GM21723 (cell line): ENCODE data around the gene EVC2.

Experiments
- ATAC-seq: cut with Tn5 transposase; IDR thresholded peaks from one replicate; pipeline ENCODE4 v1.9.1; 2021; ENCODE audit warnings: mild to moderate bottlenecking, moderate library complexity; ENCODE audit not compliant: unreplicated experiment

EVC2 gene, protein sequence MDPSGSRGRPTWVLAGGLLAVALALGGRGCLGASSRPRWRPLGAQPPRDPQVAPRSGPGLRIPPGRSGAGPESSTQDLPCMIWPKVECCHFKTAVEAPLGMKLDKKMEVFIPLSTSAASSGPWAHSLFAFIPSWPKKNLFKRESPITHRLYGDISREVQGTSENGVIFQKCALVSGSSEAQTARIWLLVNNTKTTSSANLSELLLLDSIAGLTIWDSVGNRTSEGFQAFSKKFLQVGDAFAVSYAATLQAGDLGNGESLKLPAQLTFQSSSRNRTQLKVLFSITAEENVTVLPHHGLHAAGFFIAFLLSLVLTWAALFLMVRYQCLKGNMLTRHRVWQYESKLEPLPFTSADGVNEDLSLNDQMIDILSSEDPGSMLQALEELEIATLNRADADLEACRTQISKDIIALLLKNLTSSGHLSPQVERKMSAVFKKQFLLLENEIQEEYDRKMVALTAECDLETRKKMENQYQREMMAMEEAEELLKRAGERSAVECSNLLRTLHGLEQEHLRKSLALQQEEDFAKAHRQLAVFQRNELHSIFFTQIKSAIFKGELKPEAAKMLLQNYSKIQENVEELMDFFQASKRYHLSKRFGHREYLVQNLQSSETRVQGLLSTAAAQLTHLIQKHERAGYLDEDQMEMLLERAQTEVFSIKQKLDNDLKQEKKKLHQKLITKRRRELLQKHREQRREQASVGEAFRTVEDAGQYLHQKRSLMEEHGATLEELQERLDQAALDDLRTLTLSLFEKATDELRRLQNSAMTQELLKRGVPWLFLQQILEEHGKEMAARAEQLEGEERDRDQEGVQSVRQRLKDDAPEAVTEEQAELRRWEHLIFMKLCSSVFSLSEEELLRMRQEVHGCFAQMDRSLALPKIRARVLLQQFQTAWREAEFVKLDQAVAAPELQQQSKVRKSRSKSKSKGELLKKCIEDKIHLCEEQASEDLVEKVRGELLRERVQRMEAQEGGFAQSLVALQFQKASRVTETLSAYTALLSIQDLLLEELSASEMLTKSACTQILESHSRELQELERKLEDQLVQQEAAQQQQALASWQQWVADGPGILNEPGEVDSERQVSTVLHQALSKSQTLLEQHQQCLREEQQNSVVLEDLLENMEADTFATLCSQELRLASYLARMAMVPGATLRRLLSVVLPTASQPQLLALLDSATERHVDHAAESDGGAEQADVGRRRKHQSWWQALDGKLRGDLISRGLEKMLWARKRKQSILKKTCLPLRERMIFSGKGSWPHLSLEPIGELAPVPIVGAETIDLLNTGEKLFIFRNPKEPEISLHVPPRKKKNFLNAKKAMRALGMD

DNA sequence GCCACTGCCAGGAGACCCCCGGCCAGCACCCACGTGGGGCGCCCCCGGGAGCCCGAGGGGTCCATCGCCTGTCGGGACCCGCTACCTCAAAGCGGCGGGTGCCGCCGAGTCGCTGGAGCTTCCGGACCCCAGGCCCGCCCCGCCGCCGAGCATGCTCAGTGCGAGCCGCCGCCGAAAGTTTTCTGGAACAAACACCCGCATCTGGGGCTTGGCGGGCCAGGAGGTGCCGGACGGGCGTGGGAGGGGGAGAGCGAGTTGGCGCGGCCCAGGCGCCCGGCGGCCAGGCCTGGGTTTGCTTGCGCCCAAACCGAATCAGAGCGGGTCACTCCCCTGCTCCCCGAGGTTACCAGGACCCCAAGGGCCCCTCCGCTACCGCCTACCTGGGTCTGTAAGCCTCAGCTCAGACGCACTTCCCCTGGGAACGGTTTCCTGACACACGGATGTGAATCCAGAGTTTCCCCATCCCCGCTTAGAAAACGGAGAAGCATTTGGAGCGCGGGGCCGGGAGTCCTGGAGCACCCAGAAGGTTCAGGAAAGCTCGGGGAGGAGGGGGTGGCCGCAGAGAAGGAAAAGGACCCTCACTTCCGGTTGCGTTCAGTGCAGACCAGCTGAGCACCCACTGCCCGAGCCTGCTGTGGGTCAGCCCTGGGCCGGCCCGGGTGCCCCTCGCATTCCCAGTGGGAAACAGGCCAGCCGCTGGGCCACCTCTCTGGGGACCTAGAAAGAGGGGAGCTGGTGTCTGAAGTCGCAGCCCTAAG is at the start of gene EVC2:
TSS of gene EVC2 (minus strand) at position 111 of the 758 bp plus-strand sequence. CDS start at position 65, 46 bp downstream.
- no peak for ATAC-seq

DNA sequence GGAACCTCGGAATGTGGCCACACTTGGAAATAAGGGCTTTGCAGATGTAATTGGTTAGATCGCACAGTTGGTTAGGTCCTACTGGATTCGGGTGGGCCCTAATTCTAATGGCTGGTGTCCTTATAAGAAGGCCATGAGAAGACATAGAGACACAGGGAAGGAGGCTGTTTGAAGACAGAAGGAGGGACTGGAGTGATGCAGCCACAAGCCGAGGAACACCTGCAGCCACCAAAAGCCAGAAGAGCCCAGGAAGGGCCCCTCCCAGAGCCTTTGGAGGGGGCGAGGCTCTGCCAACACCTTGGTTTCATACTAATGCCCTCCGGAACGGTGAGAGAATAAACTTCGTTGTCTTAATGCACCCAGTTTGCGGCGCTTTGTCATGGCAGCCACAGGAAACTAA is 49.6 kb upstream of the EVC2 start:
- no peak for ATAC-seq

DNA sequence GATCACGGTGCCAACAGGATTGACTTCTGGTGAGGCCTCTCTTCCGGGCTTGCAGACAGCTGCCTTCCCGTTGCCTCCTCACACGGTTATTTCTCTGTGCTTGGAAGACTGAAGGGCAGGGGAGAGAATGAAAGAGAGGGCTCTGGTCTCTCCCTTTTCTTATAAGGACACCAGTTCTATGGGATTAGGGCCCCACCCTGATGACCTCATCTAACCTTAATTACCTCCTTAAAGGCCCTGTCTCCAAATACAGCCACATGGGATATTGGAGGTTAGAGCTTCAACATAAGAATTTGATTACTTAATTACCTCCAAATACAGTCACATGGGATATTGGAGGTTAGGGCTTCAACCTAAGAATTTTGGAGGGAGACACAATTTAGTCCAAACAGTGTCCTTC is 49.2 kb upstream of the EVC2 start:
- ATAC-seq = no peak

DNA sequence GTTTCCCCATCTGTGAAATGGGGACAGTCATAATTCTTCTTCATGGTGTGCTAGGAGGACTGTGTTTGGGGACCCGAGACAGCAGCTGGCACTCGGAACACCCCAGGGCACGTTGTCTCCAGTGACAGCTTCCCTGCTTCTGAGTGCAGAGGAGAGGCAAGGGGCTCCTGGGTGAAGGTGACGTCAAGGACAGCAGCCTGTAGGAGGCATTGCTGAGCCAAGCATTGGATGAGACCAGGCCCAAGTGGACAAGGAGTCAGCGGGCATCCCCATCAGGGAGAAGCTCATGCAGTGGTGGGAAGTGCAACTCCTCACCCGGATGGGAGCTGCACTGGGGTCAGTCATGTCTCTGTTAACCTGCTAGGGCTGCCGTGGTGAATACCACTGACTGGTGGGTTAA is 48.7 kb upstream of the EVC2 start:
- no peak for ATAC-seq

DNA sequence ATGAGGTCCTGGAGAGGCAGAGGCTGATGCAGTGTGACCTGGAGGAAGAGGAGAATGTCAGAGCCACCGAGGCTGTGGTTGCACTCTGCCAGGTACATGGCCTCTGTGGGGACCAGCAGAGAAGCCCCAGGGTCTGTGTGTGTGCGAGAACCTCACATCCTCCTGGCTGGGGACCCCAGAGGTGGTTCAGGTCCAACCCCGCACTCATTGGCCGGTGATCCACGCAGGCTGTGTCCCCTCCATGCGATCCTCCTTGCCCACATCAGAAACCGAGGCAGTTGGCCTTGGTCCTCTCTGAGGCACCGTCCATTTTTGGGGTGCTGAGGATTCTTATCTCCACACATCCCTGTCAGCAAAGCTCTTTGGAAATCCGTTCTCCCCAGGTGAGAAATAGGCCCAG is 47.9 kb upstream of the EVC2 start:
- ATAC-seq = no peak

DNA sequence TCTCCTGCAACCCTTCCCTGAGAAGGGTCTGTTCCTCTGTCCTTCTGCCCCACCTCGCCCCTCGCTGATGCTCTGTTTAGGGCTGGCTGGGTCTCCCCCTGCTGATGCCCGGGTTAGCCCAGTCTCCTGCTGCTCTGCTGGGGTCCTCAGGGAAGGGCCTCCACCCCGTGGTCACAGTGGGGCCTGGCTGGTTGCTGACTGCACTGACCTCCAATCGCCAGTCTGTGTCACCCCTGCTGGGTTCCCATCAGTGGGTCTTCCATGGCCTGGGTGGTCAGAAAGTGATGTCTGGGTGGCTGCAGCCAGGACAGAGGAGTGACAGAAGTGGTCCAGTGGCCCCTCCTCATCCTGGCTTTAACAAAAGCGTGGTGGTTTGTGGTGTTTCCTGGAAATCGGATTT is 47.3 kb upstream of the EVC2 start:
- no peak for ATAC-seq

DNA sequence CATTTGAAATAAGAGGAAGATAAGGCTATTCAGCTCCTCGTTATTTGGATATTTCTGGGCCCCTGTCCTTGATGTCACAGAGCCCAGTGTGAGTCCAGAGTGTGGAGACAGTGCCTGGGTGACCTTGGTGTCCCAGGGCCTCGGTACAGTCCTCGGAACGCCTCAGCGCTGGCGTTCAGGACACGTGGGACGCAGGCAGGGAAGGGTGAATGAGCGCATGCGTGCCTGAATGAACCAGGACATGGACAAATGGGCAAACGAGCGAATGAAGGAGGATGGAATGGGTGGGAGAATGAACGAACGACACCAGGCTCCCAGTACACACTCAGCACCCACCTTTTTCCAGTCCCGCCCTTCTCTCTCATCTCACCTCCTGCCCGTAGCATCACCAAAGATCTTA is 46.8 kb upstream of the EVC2 start:
- no peak for ATAC-seq

DNA sequence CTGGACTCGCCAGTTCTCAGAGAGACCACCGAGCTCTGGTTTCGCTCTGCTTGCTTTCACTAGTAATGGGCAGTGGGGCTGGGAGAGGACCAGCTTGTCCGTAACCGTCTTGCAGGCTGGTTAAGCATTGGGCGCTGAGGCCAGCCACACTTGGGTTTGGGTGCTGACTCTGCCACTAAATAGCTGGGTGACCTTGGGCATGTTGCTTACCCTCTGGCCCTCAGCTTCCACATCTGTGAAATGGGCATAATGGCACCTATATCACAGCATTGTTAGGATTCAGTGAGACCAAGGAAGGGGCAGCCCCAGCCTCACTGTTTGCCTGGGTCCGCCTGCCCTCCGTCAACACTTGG is 46.1 kb upstream of the EVC2 start:
- no peak for ATAC-seq

DNA sequence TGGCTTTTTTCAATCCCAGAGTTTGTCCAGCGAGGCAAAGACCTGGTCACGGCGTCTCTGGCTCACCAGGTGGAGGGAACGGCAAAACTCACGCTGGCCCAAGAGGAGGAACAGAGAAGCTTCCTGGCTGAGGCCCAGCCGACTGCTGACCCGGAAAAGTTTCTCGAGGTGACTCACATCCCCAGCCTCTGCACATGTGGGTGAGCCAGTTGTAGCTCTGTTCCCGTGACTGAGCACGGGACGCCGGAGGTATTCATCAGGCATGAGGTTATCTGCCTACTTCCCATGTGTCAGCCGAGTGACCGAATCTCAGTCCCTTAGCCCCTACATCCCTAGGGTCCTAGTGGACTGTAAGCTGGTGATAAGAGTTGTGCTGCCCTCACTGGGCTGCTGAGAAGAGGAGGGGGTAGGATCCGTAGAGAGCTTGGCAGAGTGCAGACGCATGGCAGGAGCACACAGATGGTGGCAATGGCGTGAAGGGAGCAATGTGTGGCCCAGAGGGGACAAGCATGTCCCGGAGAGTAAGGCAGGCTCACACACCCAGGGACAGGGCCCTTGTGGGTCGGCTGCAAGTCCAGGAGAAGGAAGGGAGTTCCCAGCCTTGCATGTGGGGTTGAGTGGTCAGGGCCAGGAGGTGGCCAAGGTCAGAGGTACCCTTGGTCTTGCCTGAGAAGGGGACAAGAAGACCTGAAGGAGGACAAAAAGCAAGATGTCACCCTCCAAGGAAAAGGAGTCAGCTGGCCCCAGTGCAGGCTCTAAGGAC is 45.6 kb upstream of the EVC2 start:
- no peak for ATAC-seq

DNA sequence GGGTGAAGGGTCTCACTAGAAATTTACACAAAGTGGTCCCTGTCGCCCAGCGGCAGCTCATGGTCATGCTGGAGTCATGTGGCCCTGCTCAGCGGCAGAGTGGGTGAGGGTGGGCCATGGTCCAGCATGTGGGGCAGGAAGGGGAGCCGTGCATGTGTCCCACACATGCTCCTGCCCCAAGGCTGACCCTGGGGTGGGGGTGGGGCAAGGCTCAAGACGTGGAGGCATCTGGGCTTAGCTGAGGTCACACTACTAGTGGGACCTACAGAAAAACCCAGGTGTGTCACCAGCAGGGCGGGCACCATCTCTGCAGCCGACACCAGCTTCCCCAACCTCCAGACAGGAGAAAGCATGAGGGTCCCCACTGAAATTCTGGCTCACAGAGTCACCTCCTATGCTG is 45.0 kb upstream of the EVC2 start:
- ATAC-seq = no peak

DNA sequence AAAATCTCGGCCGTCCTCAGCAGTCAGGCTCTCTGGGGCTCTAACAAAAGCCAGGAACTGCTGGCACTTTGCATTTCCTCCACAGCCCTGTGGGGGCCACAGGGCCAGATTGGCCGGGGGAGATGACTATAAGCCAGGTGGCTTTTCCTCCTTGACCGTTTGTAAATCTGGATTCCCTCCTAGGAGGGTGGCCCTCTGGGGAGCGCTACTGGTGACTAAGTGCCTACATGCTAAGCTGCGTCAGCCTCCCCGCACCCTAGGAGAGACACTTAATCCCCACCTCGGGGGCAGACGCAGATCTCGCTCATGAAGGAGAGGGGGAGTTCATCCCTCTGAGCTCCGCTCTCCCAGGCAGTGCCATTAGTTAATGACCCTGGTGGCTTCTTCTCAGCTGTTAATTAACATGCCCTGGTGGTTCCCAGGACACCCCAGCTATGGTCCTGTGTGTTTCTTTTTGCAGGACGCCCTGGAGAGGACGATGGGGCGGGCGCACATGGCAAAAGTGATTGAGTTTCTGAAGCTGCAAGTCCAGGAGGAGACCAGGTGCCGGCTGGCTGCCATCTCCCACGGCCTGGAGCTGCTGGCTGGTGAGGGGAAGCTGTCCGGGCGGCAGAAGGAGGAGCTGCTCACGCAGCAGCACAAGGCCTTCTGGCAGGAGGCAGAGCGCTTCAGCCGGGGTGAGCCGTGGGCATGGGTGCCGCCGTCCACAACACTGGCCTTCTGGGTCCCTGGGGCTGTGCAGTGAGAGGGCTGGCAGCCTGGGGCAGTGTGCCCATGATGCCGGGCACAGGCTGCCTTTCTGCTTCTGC is 44.2 kb upstream of the EVC2 start:
- ATAC-seq = no peak

DNA sequence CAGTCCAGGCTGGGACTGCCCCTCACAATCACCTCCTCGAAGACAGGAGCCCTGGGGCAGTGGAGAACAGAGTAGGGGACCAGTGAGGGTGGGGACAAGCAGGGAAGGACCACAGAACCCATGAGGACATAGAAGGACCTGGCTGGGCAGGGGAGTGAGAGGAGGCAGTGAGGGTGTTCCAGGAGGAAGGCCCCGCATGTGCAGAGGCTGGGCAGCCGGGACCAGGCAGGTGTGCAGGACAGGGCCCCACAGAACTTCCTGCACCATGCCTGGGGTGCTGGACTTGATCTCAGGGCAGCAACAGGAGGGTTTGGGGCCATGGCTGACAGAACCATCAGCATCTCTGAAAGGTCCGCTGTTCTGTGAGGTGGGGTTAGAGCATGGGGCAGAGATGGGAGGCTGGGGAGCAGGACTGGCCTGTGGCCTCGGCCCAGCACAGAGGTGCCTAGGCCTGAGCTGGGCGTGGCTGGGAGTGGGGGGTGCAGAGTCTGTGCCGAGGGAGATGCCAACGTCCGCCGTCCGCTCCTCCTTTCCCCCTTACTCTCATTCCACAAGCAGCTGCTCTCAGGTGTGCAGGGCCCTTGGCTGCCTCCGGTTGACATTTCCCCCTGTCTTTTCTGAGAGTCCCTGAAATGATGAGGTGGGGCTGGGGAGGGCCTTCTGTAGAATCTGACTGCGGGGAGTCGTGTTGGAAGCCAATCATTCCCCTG is 43.5 kb upstream of the EVC2 start:
- ATAC-seq = no peak

DNA sequence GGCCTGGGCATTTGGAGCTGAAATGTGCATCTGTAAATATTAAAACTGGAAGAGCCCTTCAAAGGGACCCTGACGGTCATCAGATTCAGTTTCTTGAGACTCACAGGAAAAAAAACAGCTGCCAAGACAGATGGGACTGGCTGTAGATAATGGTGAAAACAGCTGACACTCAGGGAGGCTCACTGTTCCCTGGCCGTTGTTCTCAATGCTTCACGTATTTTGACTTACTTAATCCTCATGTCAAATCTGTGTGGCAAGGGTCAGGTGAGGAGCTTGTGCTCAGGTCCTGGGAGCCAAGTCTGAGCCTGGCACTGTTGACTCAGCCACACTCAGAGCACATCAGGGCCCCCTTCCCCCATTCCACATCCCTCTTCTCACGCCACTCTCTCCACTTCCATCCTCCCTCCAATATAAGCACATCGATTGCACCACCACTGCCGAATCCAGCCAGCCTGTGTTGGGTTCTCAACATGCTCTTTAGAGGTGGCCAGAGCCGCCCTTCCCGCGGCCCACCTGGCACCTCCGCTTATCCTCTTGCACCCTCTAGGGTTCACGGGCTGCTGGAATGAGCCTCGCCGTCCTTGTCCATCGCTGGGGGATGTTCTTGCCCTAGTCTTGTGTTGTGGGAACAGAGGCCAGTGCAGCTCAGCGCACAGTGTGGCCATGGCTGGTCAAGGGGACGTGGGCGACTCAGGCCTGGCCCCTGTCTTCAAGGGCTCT is 42.7 kb upstream of the EVC2 start:
- ATAC-seq = no peak

DNA sequence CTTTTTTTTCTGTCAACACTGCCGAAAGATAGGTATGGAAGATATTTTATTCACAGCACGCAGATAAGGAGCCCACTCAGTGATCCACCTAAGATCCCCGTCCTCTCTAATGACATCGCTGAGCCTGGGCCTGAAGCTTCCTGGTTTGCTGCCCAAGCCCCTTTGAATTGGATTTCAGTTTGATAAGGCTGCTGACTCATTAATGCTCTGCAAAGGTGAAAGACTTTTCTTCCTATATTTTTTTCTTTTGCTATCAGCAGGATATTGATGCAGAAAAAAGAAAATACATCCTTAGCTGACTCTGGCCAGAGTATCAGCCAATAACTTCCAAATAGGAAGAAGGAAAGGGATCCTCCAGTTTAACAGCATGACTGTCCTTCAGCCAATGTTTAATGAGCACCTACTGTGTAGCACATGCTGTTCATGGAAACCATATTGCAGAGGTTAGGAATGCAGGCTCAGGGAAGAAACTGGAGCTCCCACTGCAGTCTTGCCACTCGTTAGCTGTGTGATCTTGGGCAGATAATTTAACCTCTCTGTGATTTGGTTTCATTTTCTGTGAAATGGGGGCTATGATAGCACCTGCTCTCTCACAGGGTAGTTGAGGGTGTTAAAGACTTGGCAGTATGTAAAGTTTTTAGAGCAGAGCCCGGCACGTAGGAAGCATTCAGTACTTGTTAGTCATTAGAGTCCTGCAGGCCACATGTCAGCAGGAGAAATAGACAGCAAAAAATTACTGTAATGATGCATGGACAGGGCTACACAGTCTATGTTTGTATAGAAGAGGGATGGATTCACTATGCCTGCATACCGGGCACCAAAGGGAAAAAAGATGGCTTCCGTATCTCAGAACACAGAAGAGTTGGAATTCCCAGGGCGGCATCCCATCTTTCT is 41.9 kb upstream of the EVC2 start:
- ATAC-seq = no peak

DNA sequence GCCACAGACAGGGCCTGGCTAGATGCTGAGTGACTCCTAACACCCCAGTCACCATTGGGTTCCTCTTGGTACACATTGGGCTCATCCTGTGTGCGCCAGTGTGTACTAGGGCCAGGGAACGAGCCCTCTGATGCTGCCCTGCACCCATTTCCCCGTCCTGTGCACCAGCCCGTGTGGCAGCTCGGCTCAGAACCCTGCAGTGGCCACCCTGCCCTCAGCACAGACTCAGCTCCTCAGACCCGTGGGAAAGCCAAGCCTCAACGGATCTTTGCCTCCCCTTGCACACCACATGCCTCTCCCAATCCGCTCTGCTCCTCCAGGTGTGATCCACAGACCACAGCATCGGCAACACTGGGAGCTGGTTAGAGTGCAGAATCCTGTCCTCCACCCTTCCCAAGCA is 41.2 kb upstream of the EVC2 start:
- ATAC-seq = no peak

DNA sequence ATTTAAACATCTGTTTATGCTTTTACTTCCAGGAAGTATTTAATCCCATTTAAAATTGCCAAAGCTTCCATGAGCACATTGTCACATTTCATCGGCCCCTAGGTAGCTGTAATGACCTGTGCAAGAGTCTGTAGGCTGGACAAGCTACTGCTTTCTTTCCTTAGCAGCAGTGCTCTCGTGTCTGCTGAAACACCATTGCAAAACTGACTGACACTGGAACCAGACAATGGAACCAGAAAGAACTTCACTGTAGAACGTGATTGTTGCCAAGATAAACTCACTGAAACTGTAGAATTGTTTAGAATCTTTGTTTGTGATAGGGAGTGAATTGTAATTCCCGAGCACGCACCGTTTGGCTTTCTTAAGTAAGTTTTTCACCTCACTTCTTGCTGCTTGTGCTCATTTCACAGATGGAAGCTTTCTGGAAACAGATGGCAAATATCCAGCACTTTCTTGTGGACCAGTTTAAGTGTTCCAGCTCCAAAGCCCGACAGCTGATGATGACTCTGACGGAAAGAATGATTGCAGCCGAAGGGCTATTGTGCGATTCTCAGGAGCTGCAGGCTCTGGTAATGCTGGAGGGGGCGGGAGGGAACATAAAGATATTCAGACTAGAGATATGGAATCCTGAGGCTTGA is 39.5 kb upstream of the EVC2 start:
- no peak for ATAC-seq
